Activated CD4-positive, alpha-beta memory T cell treated with anti-CD3 and anti-CD28 coated beads, Interleukin-2, amount 10 ng/mL, durations not matched to agents 7 days and 5 days (primary cell): Measurements from ENCODE around the gene SBF2. TPM values are rescaled to one million over a fixed set of nuclear protein-coding genes. Genes with fewer than 3 reads are reported as not detected.

Experiments used
- CTCF ChIA-PET: fragments of 350-600 bp; sonication (Branson Sonifier 250); formaldehyde crosslinking; loops from one replicate; lab custom pipeline; 2021; ENCODE audit warnings: antibody characterized with exemption, inconsistent platforms; lab: Charles Lee
- POLR2A ChIA-PET: fragments of 350-600 bp; sonication (Branson Sonifier 250); formaldehyde crosslinking; loops from one replicate; lab custom pipeline; 2021; ENCODE audit warnings: antibody characterized with exemption; lab: Charles Lee
- DNase-seq: peaks from one replicate; pipeline ENCODE4 v3.0.0-alpha.2; 2020
- H3K27ac Mint-ChIP-seq: one replicate; pipeline ENCODE4 v1.8.0; 2021; ENCODE audit warnings: mild to moderate bottlenecking, mixed read lengths
- H3K27me3 Mint-ChIP-seq: one replicate; pipeline ENCODE4 v1.8.0; 2021; ENCODE audit warnings: mixed read lengths
- H3K36me3 Mint-ChIP-seq: one replicate; pipeline ENCODE4 v1.8.0; 2021; ENCODE audit warnings: low read depth, mixed read lengths
- H3K4me1 Mint-ChIP-seq: one replicate; pipeline ENCODE4 v1.8.0; 2021; ENCODE audit warnings: mixed read lengths
- H3K4me3 Mint-ChIP-seq: one replicate; pipeline ENCODE4 v1.8.0; 2021; ENCODE audit warnings: mild to moderate bottlenecking, mixed read lengths
- H3K9me3 Mint-ChIP-seq: one replicate; pipeline ENCODE4 v1.8.0; 2021; ENCODE audit warnings: mixed read lengths
- total RNA-seq, 2 experiments: library from RNA; stranded (reverse); gene quantifications; one replicate each; pipeline ENCODE4 v1.2.3, GENCODE V29; 2021

SBF2 gene
- total RNA-seq, 2 experiments from 2014 or later, result 6.4 to 9.0 TPM

DNA sequence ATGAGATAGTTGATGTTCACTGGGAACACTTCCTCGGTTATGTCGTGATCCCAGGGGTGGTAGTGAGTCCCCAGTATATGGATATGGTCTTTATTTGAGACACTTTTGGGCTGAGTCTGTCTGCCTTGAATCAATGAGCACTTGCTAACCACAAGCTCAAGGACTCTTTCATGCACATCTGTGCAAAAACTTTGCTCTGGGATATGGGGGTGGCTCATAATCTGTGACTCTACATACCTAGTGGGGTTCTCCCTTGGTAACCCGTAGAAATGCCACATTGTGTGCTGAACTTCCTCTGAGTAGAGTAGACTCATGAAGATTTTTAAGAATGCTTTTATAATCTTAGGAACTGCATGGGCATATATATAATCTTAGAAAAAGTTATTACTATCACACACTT, 560.8 kb downstream of the SBF2 start:
- Mint-ChIP-seq H3K4me1 (no peaks in the 10 kb centered on the region), H3K9me3 (peaks cover 7% of the 10 kb centered on the region), H3K36me3 (peaks cover 18% of the 10 kb centered on the region), H3K27ac (no peak overlapping the region), H3K27me3 (no peaks in the 10 kb centered on the region), H3K4me3 (no peak overlapping the region)
- no peak for DNase-seq
- POLR2A ChIA-PET, result no interaction called here
- CTCF ChIA-PET, result interaction anchor here (3.6 kb wide), 1 partner anchor 15 kb away, joined by 14 read pairs; no protein-coding TSS in a partner anchor

GRCh38 chr11:9732453-9732852, 561.6 kb downstream of the SBF2 start:
- POLR2A ChIA-PET, result no interaction called here
- CTCF ChIA-PET, result no interaction called here
- no peaks in the 10 kb centered on the region for H3K27me3 Mint-ChIP-seq
- no peak overlapping the region for H3K27ac Mint-ChIP-seq
- H3K9me3 Mint-ChIP-seq, result peaks cover 7% of the 10 kb centered on the region
- H3K36me3 Mint-ChIP-seq, result peaks cover 16% of the 10 kb centered on the region
- DNase-seq, result no peak
- H3K4me1 Mint-ChIP-seq, result no peaks in the 10 kb centered on the region
- H3K4me3 Mint-ChIP-seq, result no peak overlapping the region

DNA sequence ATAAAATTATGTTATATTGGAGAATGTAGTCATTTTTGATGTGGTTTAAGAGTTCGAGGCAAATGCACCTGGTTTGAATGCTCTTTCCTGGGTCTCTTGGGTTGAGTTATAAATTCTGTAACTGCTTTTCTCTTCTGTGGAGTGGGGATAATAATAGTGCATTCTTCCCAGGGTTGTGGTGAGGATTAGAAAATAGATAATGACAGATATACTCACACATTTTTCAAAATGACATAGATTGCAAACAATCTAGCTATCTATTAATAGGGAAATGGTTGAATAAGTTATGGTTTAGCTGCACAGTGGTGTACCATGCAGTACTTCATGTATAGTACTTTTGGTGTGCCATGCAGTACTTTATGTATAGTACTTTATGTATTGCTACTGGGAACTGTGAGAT, 562.8 kb downstream of the SBF2 start:
- CTCF ChIA-PET, result interaction anchor here (2.6 kb wide), 1 partner anchor 17 kb away, joined by 9 read pairs; no protein-coding TSS in a partner anchor
- H3K9me3 Mint-ChIP-seq, result peaks cover 3% of the 10 kb centered on the region
- no peak overlapping the region for H3K27ac Mint-ChIP-seq
- peaks cover 3% of the 10 kb centered on the region for H3K4me1 Mint-ChIP-seq
- H3K36me3 Mint-ChIP-seq, result peaks cover 9% of the 10 kb centered on the region
- H3K27me3 Mint-ChIP-seq, result no peaks in the 10 kb centered on the region
- DNase-seq, result no peak
- POLR2A ChIA-PET, result no interaction called here
- H3K4me3 Mint-ChIP-seq, result no peak overlapping the region

Other genes with a start within 250 kb of the SBF2 start
- gene ADM, start 10.9 kb upstream of the SBF2 start, total RNA-seq, result 10 to 100 TPM; 12.8 to 14.8 TPM
- gene AMPD3, start 161.0 kb upstream of the SBF2 start, total RNA-seq, result 10 to 100 TPM; 21.4 to 23.3 TPM
- gene RNF141, start 247.0 kb upstream of the SBF2 start, total RNA-seq, result 10 to 100 TPM; 12.2 to 12.3 TPM